IPS-18a (cell line): Measurements from ENCODE around the gene ZNF831.

Experiments
- H3K27ac ChIP-seq: one replicate; pipeline ENCODE4 v1.5.1; 2013; ENCODE audit warnings: low read length
- H3K27me3 ChIP-seq: one replicate; pipeline ENCODE4 v1.6.1; 2013; ENCODE audit warnings: mild to moderate bottlenecking, low read length; ENCODE audit not compliant: control insufficient read depth, insufficient read depth
- H3K36me3 ChIP-seq: one replicate; pipeline ENCODE4 v1.6.1; 2013; ENCODE audit warnings: low read depth, low read length; ENCODE audit not compliant: control insufficient read depth
- H3K4me1 ChIP-seq: one replicate; pipeline ENCODE4 v1.6.1; 2013; ENCODE audit warnings: low read depth, low read length; ENCODE audit not compliant: control insufficient read depth
- H3K4me3 ChIP-seq: one replicate; pipeline ENCODE4 v1.5.1; 2013; ENCODE audit warnings: low read length
- H3K9ac ChIP-seq: one replicate; pipeline ENCODE4 v1.6.1; 2013; ENCODE audit warnings: mild to moderate bottlenecking, low read length, moderate library complexity
- H3K9me3 ChIP-seq: one replicate; pipeline ENCODE4 v1.6.1; 2013; ENCODE audit warnings: low read depth, low read length; ENCODE audit not compliant: control insufficient read depth

ZNF831 gene

GRCh38 chr20:59191036-59191755, 27.6 kb downstream of the ZNF831 start:
- H3K36me3 ChIP-seq: no peaks in the 10 kb centered on the region
- H3K4me1 ChIP-seq: no peaks in the 10 kb centered on the region
- no peaks in the 10 kb centered on the region for H3K27me3 ChIP-seq
- H3K9ac ChIP-seq: no peak overlapping the region
- no peaks in the 10 kb centered on the region for H3K9me3 ChIP-seq
- no peak overlapping the region for H3K4me3 ChIP-seq
- H3K27ac ChIP-seq: no peak overlapping the region

- no peak overlapping the region for H3K9ac ChIP-seq
- no peaks in the 10 kb centered on the region for H3K4me1 ChIP-seq
- H3K27me3 ChIP-seq: no peaks in the 10 kb centered on the region
- H3K27ac ChIP-seq: no peak overlapping the region
- H3K36me3 ChIP-seq: no peaks in the 10 kb centered on the region
- H3K9me3 ChIP-seq: no peaks in the 10 kb centered on the region
- H3K4me3 ChIP-seq: no peak overlapping the region
Observed at GRCh38 chr20:59191756-59192532, 28.3 kb downstream of the ZNF831 start.

GRCh38 chr20:59192533-59192896, 28.9 kb downstream of the ZNF831 start:
- Histone ChIP-seq H3K27ac (no peak overlapping the region), H3K27me3 (no peaks in the 10 kb centered on the region), H3K9me3 (no peaks in the 10 kb centered on the region), H3K9ac (no peak overlapping the region), H3K4me1 (no peaks in the 10 kb centered on the region), H3K36me3 (no peaks in the 10 kb centered on the region), H3K4me3 (no peak overlapping the region)

- H3K27ac ChIP-seq: no peak overlapping the region
- H3K4me1 ChIP-seq: no peaks in the 10 kb centered on the region
- H3K36me3 ChIP-seq: no peaks in the 10 kb centered on the region
- no peaks in the 10 kb centered on the region for H3K9me3 ChIP-seq
- H3K27me3 ChIP-seq: no peaks in the 10 kb centered on the region
- no peak overlapping the region for H3K9ac ChIP-seq
- no peak overlapping the region for H3K4me3 ChIP-seq
Observed at GRCh38 chr20:59193325-59193724, 29.7 kb downstream of the ZNF831 start.

- H3K27ac ChIP-seq: no peak overlapping the region
- H3K4me1 ChIP-seq: no peaks in the 10 kb centered on the region
- no peak overlapping the region for H3K4me3 ChIP-seq
- H3K9ac ChIP-seq: no peak overlapping the region
- no peaks in the 10 kb centered on the region for H3K27me3 ChIP-seq
- H3K9me3 ChIP-seq: no peaks in the 10 kb centered on the region
- no peaks in the 10 kb centered on the region for H3K36me3 ChIP-seq
Observed at GRCh38 chr20:59194023-59194935, 30.7 kb downstream of the ZNF831 start.

- Histone ChIP-seq H3K4me1 (no peaks in the 10 kb centered on the region), H3K4me3 (no peak overlapping the region), H3K9me3 (no peaks in the 10 kb centered on the region), H3K9ac (no peak overlapping the region), H3K27ac (no peak overlapping the region), H3K36me3 (no peaks in the 10 kb centered on the region), H3K27me3 (no peaks in the 10 kb centered on the region)
Observed at GRCh38 chr20:59195316-59195993, 31.8 kb downstream of the ZNF831 start.

GRCh38 chr20:59204165-59204894, 40.7 kb downstream of the ZNF831 start:
- H3K9ac ChIP-seq: no peak overlapping the region
- no peaks in the 10 kb centered on the region for H3K9me3 ChIP-seq
- peaks cover 33% of the 10 kb centered on the region for H3K4me1 ChIP-seq
- no peak overlapping the region for H3K27ac ChIP-seq
- H3K36me3 ChIP-seq: no peaks in the 10 kb centered on the region
- H3K4me3 ChIP-seq: no peak overlapping the region
- H3K27me3 ChIP-seq: peaks cover 15% of the 10 kb centered on the region

- Histone ChIP-seq H3K4me1 (peaks cover 33% of the 10 kb centered on the region), H3K9ac (no peak overlapping the region), H3K9me3 (no peaks in the 10 kb centered on the region), H3K27me3 (peaks cover 15% of the 10 kb centered on the region), H3K4me3 (no peak overlapping the region), H3K36me3 (no peaks in the 10 kb centered on the region), H3K27ac (no peak overlapping the region)
Observed at GRCh38 chr20:59205044-59205443, 41.4 kb downstream of the ZNF831 start.

GRCh38 chr20:59207235-59207634, 43.6 kb downstream of the ZNF831 start:
- Histone ChIP-seq H3K4me1 (peaks cover 28% of the 10 kb centered on the region), H3K4me3 (no peak overlapping the region), H3K27ac (no peak overlapping the region), H3K36me3 (no peaks in the 10 kb centered on the region), H3K9ac (no peak overlapping the region), H3K9me3 (no peaks in the 10 kb centered on the region), H3K27me3 (peaks cover 15% of the 10 kb centered on the region)

- Histone ChIP-seq H3K9me3 (no peaks in the 10 kb centered on the region), H3K27ac (no peak overlapping the region), H3K4me3 (no peak overlapping the region), H3K9ac (no peak overlapping the region), H3K4me1 (peaks cover 24% of the 10 kb centered on the region), H3K27me3 (peaks cover 15% of the 10 kb centered on the region), H3K36me3 (no peaks in the 10 kb centered on the region)
Observed at GRCh38 chr20:59207742-59208357, 44.2 kb downstream of the ZNF831 start.
